ENCODE measurements around the gene SPC24. TPM values are rescaled to one million over a fixed set of nuclear protein-coding genes. Genes with fewer than 3 reads are reported as not detected.

SPC24 gene
- total and polyA plus RNA-seq, 2 of the 4 experiments (the other 2 are of a cell fraction): 12.2 to 97.5 TPM

- Histone ChIP-seq H3K18ac (ENCODE audit: low read depth, low read length) (no peak overlapping the region), H2AK5ac (ENCODE audit: low read depth, low read length) (no peak overlapping the region), H3K4me2 (ENCODE audit: low read depth, low read length) (no peak overlapping the region), H4K20me1 (ENCODE audit: insufficient read depth, low read length) (peaks cover 5% of the 10 kb centered on the region; the same call in 1 of the 2 replicates), H2AFZ (replicated peaks; ENCODE audit: low read length, poor library complexity) (no peak overlapping the region), H2BK15ac (ENCODE audit: low read depth, low read length) (no peak overlapping the region), H3K9me3 (ENCODE audit: control insufficient read depth, insufficient read depth, low read length) (no peaks in the 10 kb centered on the region), H3K56ac (ENCODE audit: extremely low read depth, insufficient read depth, low read length) (no peak overlapping the region), H3K14ac (replicated peaks; ENCODE audit: low read depth, low read length) (no peak overlapping the region), H3K4me1 (ENCODE audit: control insufficient read depth, insufficient read depth, low read length) (no peaks in the 10 kb centered on the region), H3K4ac (ENCODE audit: low read depth, low read length) (no peak overlapping the region), H3K4me3 (ENCODE audit: insufficient read depth, low read depth, low read length) (no peak overlapping the region), H2BK120ac (ENCODE audit: low read depth, low read length) (no peak overlapping the region), H4K91ac (ENCODE audit: insufficient read depth, low read depth, low read length) (no peak overlapping the region), H2AK9ac (replicated peaks; ENCODE audit: low read depth, low read length, poor library complexity) (no peak overlapping the region), H2BK5ac (ENCODE audit: low read depth, low read length, poor library complexity, severe bottlenecking) (no peak overlapping the region), H3K27me3 (ENCODE audit: control insufficient read depth, insufficient read depth, low read length) (no peaks in the 10 kb centered on the region), H2BK20ac (ENCODE audit: low read depth, low read length) (no peak overlapping the region), H3K23ac (ENCODE audit: low read depth, low read length) (no peak overlapping the region), H4K5ac (ENCODE audit: low read depth, low read length) (no peak overlapping the region), H3K9ac (ENCODE audit: low read depth, low read length) (no peak overlapping the region), H3K79me1 (ENCODE audit: low read depth in 1 of 2, low read length in 2 of 2) (peaks cover 0 to 17% of the 10 kb centered on the region in 2 experiments; a peak in 2 of 4 replicates), H3K9me1 (ENCODE audit: insufficient read depth, low read length) (peaks cover 4% of the 10 kb centered on the region; the same call in 1 of the 2 replicates), H3K36me3 (ENCODE audit: control insufficient read depth, insufficient read depth, low read length) (peaks cover 71% of the 10 kb centered on the region), H4K8ac (ENCODE audit: low read depth in 2 of 2, low read length in 2 of 2) (no peak overlapping the region), H3K27ac (ENCODE audit: insufficient read depth, low read length) (no peak overlapping the region)
- BruUV-seq (replicated peaks): no TSS peak
- CTCF ChIA-PET: no interaction called here
- POLR2A ChIA-PET (ENCODE audit: unreplicated experiment): no interaction called here
- DNase-seq (no peak), ATAC-seq (ENCODE audit: low read depth) (no peak)
- intact Hi-C loops (cut with micrococcal nuclease): no loop called here
- dilution Hi-C loops (cut with HindIII; ENCODE audit: low sequenced_read_pairs, unreplicated experiment): no loop called here
- in situ Hi-C loops (cut with MboI; ENCODE audit: low sequenced_read_pairs): no loop called here
- TF ChIP-seq POLR2A (IDR thresholded peaks at IDR 0.05; ENCODE audit: low read depth, low read length): no peak
- no peak for TF ChIP-seq SMC3 (IDR thresholded peaks at IDR 0.05; ENCODE audit: low read depth, low read length)
- no peak for TF ChIP-seq BHLHE40 (IDR thresholded peaks at IDR 0.05; ENCODE audit: low read depth, low read length)
- TF ChIP-seq ELK1 (IDR thresholded peaks at IDR 0.05; ENCODE audit: borderline replicate concordance, low read depth, low read length): no peak
- WGBS, 2 experiments (ENCODE audit: extremely low coverage in 2 of 2, insufficient read length in 1 of 2): no CpG with 5 or more reads among the region's 9 CpGs
Measured at GRCh38 chr19:11116507-11116906, 39.1 kb downstream of the SPC24 start.
